SK-N-SH treated with all-trans-retinoic acid at 6 μM for 48 hours (cell line): ENCODE measurements around the gene AP5Z1.

Source experiments
- ATAC-seq: fragments of 200-7000 bp; cut with Tn5 transposase; 3 replicates; pipeline ENCODE4 v1.9.1; 2020; ENCODE audit warnings: mild to moderate bottlenecking, moderate library complexity
- ARNTL ChIP-seq: fragments of 450-650 bp; formaldehyde crosslinking; IDR thresholded peaks from 2 replicates; pipeline ENCODE4 v1.5.0; 2020; ENCODE audit warnings: low read depth, mild to moderate bottlenecking, moderate library complexity, borderline replicate concordance
- BACH2 ChIP-seq: fragments of 250-450 bp; sonication (Bioruptor Pico); IDR thresholded peaks from 2 replicates; pipeline ENCODE4 v1.9.0; 2021; ENCODE audit warnings: mild to moderate bottlenecking, borderline replicate concordance
- CREB5 ChIP-seq: fragments of 250-450 bp; sonication (Bioruptor Pico); IDR thresholded peaks from 2 replicates; pipeline ENCODE4 v1.5.1; 2020; ENCODE audit warnings: low read depth, mild to moderate bottlenecking, moderate library complexity
- CSDC2 ChIP-seq: fragments of 250-450 bp; sonication (Bioruptor Pico); IDR thresholded peaks from 2 replicates; pipeline ENCODE4 v1.5.0; 2020; ENCODE audit warnings: mild to moderate bottlenecking, moderate library complexity
- ESRRG ChIP-seq: fragments of 250-450 bp; sonication (Bioruptor Pico); IDR thresholded peaks from 2 replicates; pipeline ENCODE4 v1.6.1; 2021; ENCODE audit warnings: mild to moderate bottlenecking
- ISL1 ChIP-seq: fragments of 250-450 bp; sonication (Bioruptor Pico); IDR thresholded peaks from 2 replicates; pipeline ENCODE4 v2.1.2; 2022; ENCODE audit warnings: mild to moderate bottlenecking, moderate library complexity
- OSR1 ChIP-seq: fragments of 250-450 bp; sonication (Bioruptor Pico); IDR thresholded peaks from 2 replicates; pipeline ENCODE4 v1.8.0; 2022; ENCODE audit warnings: moderate library complexity, mild to moderate bottlenecking, inconsistent platforms
- PPARA ChIP-seq: fragments of 250-450 bp; sonication (Bioruptor Pico); IDR thresholded peaks from 2 replicates; pipeline ENCODE4 v1.5.0; 2020; ENCODE audit warnings: mild to moderate bottlenecking, borderline replicate concordance
- RARB ChIP-seq: fragments of 250-450 bp; sonication (Bioruptor Pico); IDR thresholded peaks from 2 replicates; pipeline ENCODE4 v1.8.0; 2021; ENCODE audit warnings: mild to moderate bottlenecking, moderate library complexity
- SNAI2 ChIP-seq: fragments of 250-450 bp; sonication (Bioruptor Pico); IDR thresholded peaks from 2 replicates; pipeline ENCODE4 v1.5.0; 2020; ENCODE audit warnings: mild to moderate bottlenecking, moderate library complexity
- TCF4 ChIP-seq: fragments of 250-450 bp; sonication (Bioruptor Pico); IDR thresholded peaks from 2 replicates; pipeline ENCODE4 v1.8.0; 2021; ENCODE audit warnings: mild to moderate bottlenecking, moderate library complexity, borderline replicate concordance
- TOX ChIP-seq: fragments of 250-450 bp; sonication (Bioruptor Pico); IDR thresholded peaks from 2 replicates; pipeline ENCODE4 v1.8.0; 2021; ENCODE audit warnings: mild to moderate bottlenecking, moderate library complexity, borderline replicate concordance
- ZC3H10 ChIP-seq: fragments of 250-450 bp; sonication (Bioruptor Pico); IDR thresholded peaks from 2 replicates; pipeline ENCODE4 v1.5.1; 2021; ENCODE audit warnings: mild to moderate bottlenecking, moderate library complexity
- ZFP3 ChIP-seq: fragments of 250-450 bp; sonication (Bioruptor Pico); IDR thresholded peaks from 2 replicates; pipeline ENCODE4 v1.5.0; 2020; ENCODE audit warnings: mild to moderate bottlenecking, moderate library complexity
- ZFP30 ChIP-seq: fragments of 450-650 bp; formaldehyde crosslinking; IDR thresholded peaks from 2 replicates; pipeline ENCODE4 v1.5.0; 2022; ENCODE audit warnings: mild to moderate bottlenecking, moderate library complexity
- ZNF565 ChIP-seq: fragments of 450-650 bp; formaldehyde crosslinking; conservative IDR thresholded peaks from 2 replicates; pipeline ENCODE4 v1.5.0; 2020; ENCODE audit warnings: low read depth, mild to moderate bottlenecking, moderate library complexity
- ZNF70 ChIP-seq: fragments of 450-650 bp; formaldehyde crosslinking; IDR thresholded peaks from 2 replicates; pipeline ENCODE4 v1.5.0; 2020; ENCODE audit warnings: mild to moderate bottlenecking, moderate library complexity
- ZNF8 ChIP-seq: fragments of 450-650 bp; formaldehyde crosslinking; IDR thresholded peaks from 2 replicates; pipeline ENCODE4 v1.5.0; 2020; ENCODE audit warnings: mild to moderate bottlenecking, moderate library complexity
- TF ChIP-seq, protein P1 (sequence below): fragments of 250-450 bp; sonication (Bioruptor Pico); IDR thresholded peaks from 2 replicates; pipeline ENCODE4 v1.8.0; 2020; ENCODE audit warnings: mild to moderate bottlenecking, moderate library complexity, borderline replicate concordance
- TF ChIP-seq, protein P2 (sequence below): fragments of 250-450 bp; sonication (Bioruptor Pico); IDR thresholded peaks from 2 replicates; pipeline ENCODE4 v1.8.0; 2021; ENCODE audit warnings: low read depth, mild to moderate bottlenecking, moderate library complexity, borderline replicate concordance
- TF ChIP-seq, protein P3 (sequence below): fragments of 250-450 bp; sonication (Bioruptor Pico); IDR thresholded peaks from 2 replicates; pipeline ENCODE4 v1.5.0; 2020; ENCODE audit warnings: mild to moderate bottlenecking, moderate library complexity

Gene AP5Z1

DNA sequence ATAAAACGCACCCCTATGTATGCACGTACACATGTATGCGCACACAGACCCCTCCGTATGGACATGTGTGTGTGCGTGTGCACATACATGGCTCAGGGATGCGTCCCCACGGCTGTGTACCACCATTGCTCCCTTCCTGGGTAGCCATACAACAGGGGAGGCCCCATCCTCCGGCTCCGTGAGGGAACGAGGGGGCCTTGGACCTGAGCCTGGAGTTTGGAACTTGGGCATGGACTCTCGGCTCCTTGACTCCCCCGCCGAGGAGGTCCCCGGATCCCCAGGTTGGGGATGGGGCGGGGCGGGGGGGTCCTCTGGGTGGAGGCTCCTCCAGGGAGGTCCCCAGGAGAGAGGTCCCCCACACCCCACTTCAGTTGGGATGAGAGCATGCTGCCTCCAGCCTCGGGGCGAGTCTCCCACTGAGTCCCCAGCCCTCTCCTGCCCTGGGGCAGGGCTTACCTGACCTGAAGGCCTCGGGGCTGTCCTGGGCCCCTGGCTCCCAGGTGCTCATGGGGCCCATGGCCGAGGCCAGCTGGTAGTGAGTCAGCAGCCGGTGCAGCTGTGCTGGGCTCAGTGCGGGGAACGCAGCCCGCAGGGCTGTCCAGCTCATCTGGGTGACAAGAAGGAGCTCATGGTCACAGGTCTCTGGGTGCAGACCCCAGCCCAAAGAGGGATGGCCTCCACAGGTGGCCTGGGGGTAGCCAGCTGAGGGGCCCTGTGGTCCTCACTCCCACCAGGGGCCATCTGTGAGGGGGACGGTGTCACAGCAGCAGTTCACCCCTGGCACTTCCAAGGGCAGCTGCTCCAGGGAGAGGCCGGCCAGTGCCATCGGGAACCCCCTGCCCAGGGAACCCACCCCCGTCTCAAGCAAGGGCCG is 29.9 kb downstream of the AP5Z1 start:
- TF ChIP-seq CSDC2 (no peak), OSR1 (no peak), ISL1 (CRISPR knock-in tag) (no peak), BACH2 (no peak), ZNF8 (CRISPR knock-in tag) (no peak), ZFP30 (CRISPR knock-in tag) (no peak), RARB (no peak), TOX (no peak), ZFP3 (CRISPR knock-in tag) (no peak), ZC3H10 (no peak)
- TF ChIP-seq, protein P1, sequence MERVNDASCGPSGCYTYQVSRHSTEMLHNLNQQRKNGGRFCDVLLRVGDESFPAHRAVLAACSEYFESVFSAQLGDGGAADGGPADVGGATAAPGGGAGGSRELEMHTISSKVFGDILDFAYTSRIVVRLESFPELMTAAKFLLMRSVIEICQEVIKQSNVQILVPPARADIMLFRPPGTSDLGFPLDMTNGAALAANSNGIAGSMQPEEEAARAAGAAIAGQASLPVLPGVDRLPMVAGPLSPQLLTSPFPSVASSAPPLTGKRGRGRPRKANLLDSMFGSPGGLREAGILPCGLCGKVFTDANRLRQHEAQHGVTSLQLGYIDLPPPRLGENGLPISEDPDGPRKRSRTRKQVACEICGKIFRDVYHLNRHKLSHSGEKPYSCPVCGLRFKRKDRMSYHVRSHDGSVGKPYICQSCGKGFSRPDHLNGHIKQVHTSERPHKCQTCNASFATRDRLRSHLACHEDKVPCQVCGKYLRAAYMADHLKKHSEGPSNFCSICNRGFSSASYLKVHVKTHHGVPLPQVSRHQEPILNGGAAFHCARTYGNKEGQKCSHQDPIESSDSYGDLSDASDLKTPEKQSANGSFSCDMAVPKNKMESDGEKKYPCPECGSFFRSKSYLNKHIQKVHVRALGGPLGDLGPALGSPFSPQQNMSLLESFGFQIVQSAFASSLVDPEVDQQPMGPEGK (CRISPR knock-in tag) = no peak
- TF ChIP-seq, protein P2, sequence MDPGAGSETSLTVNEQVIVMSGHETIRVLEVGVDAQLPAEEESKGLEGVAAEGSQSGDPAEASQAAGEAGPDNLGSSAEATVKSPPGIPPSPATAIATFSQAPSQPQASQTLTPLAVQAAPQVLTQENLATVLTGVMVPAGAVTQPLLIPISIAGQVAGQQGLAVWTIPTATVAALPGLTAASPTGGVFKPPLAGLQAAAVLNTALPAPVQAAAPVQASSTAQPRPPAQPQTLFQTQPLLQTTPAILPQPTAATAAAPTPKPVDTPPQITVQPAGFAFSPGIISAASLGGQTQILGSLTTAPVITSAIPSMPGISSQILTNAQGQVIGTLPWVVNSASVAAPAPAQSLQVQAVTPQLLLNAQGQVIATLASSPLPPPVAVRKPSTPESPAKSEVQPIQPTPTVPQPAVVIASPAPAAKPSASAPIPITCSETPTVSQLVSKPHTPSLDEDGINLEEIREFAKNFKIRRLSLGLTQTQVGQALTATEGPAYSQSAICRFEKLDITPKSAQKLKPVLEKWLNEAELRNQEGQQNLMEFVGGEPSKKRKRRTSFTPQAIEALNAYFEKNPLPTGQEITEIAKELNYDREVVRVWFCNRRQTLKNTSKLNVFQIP (CRISPR knock-in tag) = no peak
- TF ChIP-seq, all 23 proteins: peak for 0
- ATAC-seq = no peak

GRCh38 chr7:4805984-4806300 is 30.5 kb downstream of the AP5Z1 start:
- ATAC-seq = no peak
- no peak for TF ChIP-seq ESRRG (CRISPR knock-in tag)
- TF ChIP-seq TCF4 (CRISPR knock-in tag) = no peak
- TF ChIP-seq ZNF70 (CRISPR knock-in tag) = no peak
- TF ChIP-seq ZFP3 (CRISPR knock-in tag) = no peak
- TF ChIP-seq TOX = no peak
- no peak for TF ChIP-seq CSDC2
- no peak for TF ChIP-seq BACH2
- TF ChIP-seq, protein P1 (CRISPR knock-in tag) = no peak
- no peak for TF ChIP-seq PPARA (CRISPR knock-in tag)
- no peak for TF ChIP-seq SNAI2
- TF ChIP-seq ZNF8 (CRISPR knock-in tag) = no peak
- TF ChIP-seq ISL1 (CRISPR knock-in tag) = no peak
- no peak for TF ChIP-seq RARB
- no peak for TF ChIP-seq ZFP30 (CRISPR knock-in tag)
- no peak for TF ChIP-seq OSR1
- TF ChIP-seq, protein P3, sequence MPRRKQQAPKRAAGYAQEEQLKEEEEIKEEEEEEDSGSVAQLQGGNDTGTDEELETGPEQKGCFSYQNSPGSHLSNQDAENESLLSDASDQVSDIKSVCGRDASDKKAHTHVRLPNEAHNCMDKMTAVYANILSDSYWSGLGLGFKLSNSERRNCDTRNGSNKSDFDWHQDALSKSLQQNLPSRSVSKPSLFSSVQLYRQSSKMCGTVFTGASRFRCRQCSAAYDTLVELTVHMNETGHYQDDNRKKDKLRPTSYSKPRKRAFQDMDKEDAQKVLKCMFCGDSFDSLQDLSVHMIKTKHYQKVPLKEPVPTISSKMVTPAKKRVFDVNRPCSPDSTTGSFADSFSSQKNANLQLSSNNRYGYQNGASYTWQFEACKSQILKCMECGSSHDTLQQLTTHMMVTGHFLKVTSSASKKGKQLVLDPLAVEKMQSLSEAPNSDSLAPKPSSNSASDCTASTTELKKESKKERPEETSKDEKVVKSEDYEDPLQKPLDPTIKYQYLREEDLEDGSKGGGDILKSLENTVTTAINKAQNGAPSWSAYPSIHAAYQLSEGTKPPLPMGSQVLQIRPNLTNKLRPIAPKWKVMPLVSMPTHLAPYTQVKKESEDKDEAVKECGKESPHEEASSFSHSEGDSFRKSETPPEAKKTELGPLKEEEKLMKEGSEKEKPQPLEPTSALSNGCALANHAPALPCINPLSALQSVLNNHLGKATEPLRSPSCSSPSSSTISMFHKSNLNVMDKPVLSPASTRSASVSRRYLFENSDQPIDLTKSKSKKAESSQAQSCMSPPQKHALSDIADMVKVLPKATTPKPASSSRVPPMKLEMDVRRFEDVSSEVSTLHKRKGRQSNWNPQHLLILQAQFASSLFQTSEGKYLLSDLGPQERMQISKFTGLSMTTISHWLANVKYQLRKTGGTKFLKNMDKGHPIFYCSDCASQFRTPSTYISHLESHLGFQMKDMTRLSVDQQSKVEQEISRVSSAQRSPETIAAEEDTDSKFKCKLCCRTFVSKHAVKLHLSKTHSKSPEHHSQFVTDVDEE = no peak
- no peak for TF ChIP-seq ZNF565
- TF ChIP-seq ARNTL (CRISPR knock-in tag) = no peak
- no peak for TF ChIP-seq CREB5 (CRISPR knock-in tag)
- TF ChIP-seq, protein P2 (CRISPR knock-in tag) = no peak
